GM18520 (cell line): ENCODE results near the gene TDRD10.

ENCODE experiments used
- ATAC-seq: cut with Tn5 transposase; IDR thresholded peaks from one replicate; pipeline ENCODE4 v1.9.1; 2021; ENCODE audit not compliant: unreplicated experiment

TDRD10 gene

DNA sequence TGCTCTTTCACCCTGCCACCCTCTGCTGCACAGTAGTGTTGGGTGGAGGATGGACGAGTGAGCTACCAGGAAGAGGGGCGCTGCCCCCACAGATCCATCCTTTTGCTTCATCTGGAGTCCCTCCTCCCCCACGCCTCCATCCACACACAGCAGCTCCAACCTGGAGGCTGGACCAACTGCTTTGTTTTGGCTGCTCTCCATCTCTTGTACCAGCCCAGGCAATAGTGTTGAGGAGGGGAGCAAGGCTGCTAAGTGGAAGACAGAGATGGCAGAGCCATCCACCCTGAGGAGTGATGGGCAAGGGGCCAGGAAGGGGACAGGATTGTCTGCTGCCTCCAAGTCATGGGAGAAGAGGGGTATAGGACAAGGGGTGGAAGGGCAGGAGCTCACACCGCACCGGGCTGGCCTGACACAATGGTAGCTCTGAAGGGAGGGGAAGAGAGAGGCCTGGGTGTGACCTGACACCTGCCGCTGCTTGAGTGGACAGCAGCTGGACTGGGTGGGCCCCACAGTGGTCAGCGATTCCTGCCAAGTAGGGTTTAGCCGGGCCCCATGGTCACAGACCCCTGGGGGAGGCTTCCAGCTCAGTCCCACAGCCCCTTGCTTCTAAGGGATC, 74.0 kb downstream of the TDRD10 start:
- no peak for ATAC-seq

- no peak for ATAC-seq
Measured at GRCh38 chr1:154577346-154578057, 75.5 kb downstream of the TDRD10 start.

- no peak for ATAC-seq
Measured at GRCh38 chr1:154578058-154578418, 76.0 kb downstream of the TDRD10 start.

GRCh38 chr1:154579374-154579773, 77.4 kb downstream of the TDRD10 start:
- no peak for ATAC-seq

DNA sequence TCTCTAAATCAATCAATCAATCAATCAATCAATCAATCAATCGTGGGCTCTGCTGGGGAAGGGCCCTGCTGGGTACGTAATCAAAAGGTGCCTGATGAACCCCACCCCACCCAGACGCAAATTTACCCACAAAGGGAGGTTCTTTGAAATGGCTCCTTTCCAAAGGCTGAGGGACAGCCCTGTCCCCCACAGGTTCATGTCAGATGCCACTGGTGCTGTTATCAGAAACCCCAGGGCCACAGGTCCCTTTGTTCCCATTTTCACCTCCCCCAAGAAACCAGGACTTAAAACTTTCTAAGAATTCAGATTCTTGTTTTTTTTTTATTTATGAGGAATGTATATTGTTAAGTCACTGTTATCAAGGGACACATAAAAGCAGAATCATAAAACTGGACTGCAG, 79.7 kb downstream of the TDRD10 start:
- no peak for ATAC-seq

- no peak for ATAC-seq
Measured at GRCh38 chr1:154582885-154583284, 80.9 kb downstream of the TDRD10 start.

DNA sequence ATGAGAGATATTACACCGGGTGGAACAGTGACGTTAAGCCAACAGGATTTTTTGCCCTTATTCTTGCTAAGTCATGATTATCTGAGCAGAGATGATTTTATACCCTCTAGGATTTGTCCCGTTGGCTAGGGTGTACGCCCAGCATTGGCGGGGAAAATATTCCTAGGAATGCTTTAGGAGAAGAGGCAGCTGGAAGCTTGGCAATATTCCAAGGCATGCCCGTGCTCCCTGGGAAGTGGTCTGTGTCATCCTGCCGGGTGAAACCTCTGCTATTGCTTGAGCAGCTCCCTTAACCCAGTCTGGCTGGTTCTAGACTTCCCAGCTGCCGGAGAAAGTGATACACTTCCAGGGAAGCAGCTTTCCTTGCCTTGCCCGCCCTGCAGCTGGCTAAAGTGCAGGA, 81.8 kb downstream of the TDRD10 start:
- no peak for ATAC-seq

DNA sequence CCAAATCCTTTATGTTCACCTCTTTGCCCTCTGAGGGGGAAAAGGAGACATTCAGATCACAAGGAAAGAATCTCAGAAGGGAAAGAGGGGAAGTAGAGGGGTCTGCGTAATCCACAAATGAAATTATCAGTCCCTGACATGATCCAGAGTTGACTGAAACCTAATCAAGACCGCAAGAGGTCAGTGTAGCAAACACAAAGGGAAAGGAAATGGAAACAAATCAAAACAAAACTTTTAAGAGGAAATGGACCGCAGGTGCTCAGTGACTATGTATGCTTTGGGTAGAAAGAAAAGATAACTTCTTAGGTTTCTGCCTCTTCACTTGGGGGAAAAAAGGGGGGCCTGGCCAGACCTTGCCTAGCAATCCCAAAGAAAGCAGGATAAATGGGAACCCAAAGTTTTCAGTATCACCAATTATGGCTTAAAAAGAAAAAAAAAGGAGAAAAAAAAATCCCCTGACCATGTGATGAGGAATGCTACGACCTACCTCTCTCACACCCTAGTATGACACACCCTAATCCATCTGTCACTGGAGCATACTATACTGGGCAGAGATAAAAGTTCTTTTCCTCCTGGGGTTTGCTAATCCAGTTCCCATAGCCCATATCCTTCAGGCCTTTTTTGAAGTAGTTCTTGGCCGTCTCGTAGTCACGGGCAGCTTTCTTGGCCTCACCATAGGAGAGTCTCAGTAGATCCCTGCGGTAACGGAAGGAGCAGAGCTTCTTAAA, 82.4 kb downstream of the TDRD10 start:
- no peak for ATAC-seq

- no peak for ATAC-seq
Measured at GRCh38 chr1:154586231-154586630, 84.2 kb downstream of the TDRD10 start.

- ATAC-seq, result no peak
Measured at GRCh38 chr1:154586641-154587040, 84.6 kb downstream of the TDRD10 start.

GRCh38 chr1:154589780-154590179, 87.8 kb downstream of the TDRD10 start:
- ATAC-seq, result no peak

- ATAC-seq, result no peak
Measured at GRCh38 chr1:154590756-154591155, 88.7 kb downstream of the TDRD10 start.

GRCh38 chr1:154591206-154591605, 89.2 kb downstream of the TDRD10 start:
- ATAC-seq, result no peak

DNA sequence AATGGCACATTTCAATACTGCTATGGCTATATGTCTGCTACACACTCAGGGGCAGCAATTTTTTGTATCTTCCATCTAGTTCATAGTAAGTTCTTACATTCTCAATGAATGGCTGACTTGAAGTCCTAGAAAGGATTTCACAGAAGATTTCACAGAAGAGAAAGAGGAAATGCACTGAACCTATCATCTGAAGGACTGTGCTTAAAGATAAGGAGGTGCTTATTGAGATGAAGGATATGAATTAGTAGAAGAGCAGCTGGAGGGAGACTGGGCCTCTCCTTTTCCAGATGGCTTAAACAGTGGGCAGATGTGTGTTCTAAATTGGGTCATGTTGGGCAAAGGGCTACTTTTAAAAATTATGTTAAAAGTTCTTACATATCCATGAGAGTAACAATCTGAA, 91.4 kb downstream of the TDRD10 start:
- no peak for ATAC-seq

DNA sequence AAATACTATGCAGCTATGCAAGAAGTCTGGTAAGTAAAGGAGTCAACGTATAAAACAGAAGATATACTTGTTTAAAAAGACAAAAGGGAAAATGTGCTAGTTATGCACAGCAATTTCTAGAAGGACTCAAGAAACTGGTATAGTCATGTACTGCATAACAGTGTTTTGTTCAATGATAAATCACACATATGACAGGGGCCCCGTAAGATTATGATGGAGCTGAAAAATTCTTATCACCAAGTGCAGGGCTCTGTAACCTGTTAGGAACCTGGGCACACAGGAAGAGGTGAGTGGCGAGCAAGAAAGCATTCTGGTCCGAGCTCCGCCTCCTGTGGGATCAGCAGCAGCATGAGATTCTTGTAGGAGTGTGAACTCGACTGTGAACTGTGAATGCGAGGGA, 92.8 kb downstream of the TDRD10 start:
- no peak for ATAC-seq

DNA sequence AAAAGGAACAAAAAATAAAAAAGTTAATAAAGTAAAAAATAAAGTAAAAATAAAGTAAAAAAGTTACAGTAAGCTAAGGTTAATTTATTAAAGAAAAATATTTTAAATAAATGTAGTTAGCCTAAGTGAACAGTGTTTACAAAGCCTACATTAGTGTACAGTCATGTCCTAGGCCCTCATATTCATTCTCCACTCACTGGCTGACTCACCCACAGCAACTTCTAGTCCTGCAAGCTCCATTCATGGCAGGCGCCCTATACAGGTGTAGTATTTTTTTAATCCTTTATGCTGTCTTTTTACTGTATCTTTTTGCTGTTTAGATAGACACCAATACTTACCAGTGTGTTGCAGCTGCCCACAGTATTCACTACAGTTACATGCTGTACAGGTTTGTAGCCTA, 93.6 kb downstream of the TDRD10 start:
- no peak for ATAC-seq
